ENCODE measurements around the gene LAMP1.

- TF ChIP-seq MAX (IDR thresholded peaks at IDR 0.05), result no peak
- no peak for TF ChIP-seq CEBPB (IDR thresholded peaks at IDR 0.05)
- no peak for TF ChIP-seq USF1 (IDR thresholded peaks at IDR 0.05)
- TF ChIP-seq YY1 (IDR thresholded peaks at IDR 0.05; ENCODE audit: low read depth), result no peak
Observed at GRCh38 chr13:113295776-113296175, 1.3 kb upstream of the LAMP1 start.
